Measurements from ENCODE around the gene ADAMTS2. TPM values are rescaled to one million over a fixed set of nuclear protein-coding genes. Genes with fewer than 3 reads are reported as not detected.
A peak's percentile ranks its signal among the peaks of the same experiment; 100 is the strongest.

Gene ADAMTS2
- total RNA-seq, 2 donors from 2014 or later = not detected

DNA sequence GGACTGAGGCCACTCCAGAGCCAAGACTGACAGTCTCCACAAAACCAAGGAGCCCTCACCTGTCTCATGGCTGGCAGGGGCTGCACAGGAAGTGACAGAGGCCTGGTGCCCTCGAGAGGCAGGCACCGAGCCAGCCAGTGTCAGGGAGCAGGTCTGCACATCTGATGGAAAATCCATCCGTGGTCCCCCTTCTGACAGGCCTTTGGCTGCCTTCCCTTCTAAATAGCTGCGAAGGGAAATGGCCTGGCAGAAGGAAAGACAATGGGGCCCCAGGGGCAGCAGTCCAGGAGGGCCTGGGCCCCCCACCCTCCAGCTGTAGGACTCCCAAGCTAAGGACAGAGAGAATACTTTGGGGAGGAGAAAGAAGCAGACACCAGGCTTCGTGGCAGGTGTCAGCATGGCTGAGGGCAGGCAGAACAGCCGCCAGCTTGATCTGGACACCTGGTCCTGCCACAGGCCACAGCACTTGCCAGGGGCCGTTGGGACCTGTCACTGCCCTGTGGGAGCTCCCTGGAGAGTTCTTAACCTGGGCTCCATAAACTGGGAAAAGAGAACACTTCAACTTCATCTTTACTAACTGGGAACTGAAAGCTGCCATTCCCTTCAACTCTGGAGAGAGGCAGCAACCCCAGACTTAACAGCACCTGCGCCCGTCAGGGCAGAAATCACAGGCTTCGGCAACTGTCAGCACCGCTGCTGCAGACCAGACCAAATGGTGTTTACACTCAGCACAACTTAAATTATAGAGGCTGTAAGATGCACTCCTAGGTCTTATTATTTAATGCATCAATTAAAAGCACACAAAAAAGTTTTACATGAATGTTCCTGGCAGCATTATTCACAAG, 22.0 kb downstream of the ADAMTS2 start:
- no peak for DNase-seq (ENCODE audit: low spot score in 2 of 2)
- Mint-ChIP-seq H3K9me3 (no peaks in the 10 kb centered on the region), H3K27ac (no peak overlapping the region), H3K36me3 (no peaks in the 10 kb centered on the region)
- ATAC-seq = no peak

GRCh38 chr5:179322071-179323025, 22.9 kb downstream of the ADAMTS2 start:
- H3K9me3 Mint-ChIP-seq = no peaks in the 10 kb centered on the region
- DNase-seq (ENCODE audit: low spot score in 2 of 2) (no peak), ATAC-seq (no peak)
- no peak overlapping the region for H3K27ac Mint-ChIP-seq
- no peaks in the 10 kb centered on the region for H3K36me3 Mint-ChIP-seq

DNA sequence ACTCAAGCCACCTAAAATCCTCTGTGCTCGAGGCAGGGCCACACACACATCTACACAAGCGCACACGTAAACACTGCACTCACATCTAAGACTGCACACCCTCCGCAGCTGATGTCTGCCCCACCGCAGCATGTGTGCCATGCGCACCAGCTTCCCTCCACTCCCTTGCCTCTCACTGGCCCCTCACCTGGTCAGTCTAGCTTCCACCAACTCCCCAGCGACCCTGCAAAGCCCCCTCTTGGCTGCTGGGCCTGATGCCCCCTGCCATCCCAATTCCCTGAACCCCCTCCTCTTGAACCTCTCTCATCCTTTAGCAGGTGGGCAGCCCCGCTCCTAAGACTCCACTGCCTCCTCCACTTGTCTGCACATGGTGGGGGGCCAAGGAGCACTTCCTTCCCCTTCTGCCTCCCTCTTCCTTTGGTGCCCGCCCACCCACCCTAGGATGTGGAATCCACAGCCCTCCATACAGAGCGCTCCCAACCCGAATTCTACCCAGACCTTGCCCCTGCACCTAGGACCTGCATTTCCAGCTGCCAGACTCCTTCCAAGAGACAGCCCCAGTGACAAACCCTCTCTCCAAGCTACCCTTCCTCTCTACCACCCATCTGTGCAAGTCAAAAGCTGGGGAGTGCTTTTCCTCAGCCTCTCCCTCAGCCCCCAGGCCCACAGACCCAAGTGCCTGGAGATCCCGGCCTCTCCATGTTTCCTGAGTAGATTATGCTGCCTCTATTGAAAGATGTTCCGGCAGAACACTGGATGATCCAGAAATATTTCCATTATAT, 23.9 kb downstream of the ADAMTS2 start:
- Mint-ChIP-seq H3K9me3 (no peaks in the 10 kb centered on the region), H3K27ac (peak overlapping the region in 1 of 2 donors; percentile 1), H3K36me3 (no peaks in the 10 kb centered on the region)
- ATAC-seq = no peak
- no peak for DNase-seq (ENCODE audit: low spot score in 2 of 2)

DNA sequence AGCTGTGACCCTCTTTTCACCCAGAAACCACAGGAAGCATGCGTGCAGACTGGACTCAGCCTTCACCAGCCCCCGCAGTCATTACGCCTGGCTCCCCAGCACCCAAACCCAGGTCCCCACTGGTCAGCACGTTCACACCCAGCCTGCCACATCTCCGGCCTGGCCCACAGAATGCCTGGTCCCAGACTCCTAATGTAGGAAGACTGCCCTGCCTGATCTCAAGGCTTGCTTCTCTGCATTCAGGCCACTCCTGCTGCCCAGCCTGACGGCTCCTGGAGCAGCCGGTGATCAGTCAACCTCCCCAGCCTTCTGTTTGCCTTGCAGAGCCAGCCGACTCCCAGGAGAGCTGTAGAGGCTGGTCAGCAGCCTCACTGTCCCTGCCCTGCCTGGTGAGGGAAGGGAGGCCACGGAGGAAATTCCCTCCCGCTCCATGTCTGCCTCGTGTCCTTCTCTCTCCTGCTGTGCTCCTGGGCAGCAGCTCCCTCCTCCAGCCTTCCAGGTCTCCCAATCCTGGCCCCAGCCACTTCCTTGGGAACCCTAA, 25.4 kb downstream of the ADAMTS2 start:
- DNase-seq (ENCODE audit: low spot score in 2 of 2) (no peak), ATAC-seq (no peak)
- Mint-ChIP-seq H3K9me3 (no peaks in the 10 kb centered on the region), H3K36me3 (no peaks in the 10 kb centered on the region), H3K27ac (no peak overlapping the region)

DNA sequence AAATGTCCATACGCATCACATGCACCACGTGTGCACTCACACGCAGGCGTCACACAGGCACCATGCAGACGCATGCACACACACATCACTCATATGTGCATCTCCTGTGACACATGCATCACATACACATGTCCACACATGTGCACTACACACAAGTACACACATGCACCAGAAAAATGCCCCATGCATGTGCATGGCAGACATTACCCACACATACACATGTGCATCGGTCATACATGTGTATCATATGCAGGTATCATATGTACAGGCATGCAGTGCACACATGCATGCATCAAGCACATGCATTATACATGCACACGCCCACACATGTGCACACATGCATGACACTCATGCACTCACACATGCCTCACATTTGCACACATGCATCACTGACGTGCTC, 26.1 kb downstream of the ADAMTS2 start:
- no peaks in the 10 kb centered on the region for H3K36me3 Mint-ChIP-seq
- no peak overlapping the region for H3K27ac Mint-ChIP-seq
- H3K9me3 Mint-ChIP-seq = no peaks in the 10 kb centered on the region
- ATAC-seq (no peak), DNase-seq (ENCODE audit: low spot score in 2 of 2) (no peak)

DNA sequence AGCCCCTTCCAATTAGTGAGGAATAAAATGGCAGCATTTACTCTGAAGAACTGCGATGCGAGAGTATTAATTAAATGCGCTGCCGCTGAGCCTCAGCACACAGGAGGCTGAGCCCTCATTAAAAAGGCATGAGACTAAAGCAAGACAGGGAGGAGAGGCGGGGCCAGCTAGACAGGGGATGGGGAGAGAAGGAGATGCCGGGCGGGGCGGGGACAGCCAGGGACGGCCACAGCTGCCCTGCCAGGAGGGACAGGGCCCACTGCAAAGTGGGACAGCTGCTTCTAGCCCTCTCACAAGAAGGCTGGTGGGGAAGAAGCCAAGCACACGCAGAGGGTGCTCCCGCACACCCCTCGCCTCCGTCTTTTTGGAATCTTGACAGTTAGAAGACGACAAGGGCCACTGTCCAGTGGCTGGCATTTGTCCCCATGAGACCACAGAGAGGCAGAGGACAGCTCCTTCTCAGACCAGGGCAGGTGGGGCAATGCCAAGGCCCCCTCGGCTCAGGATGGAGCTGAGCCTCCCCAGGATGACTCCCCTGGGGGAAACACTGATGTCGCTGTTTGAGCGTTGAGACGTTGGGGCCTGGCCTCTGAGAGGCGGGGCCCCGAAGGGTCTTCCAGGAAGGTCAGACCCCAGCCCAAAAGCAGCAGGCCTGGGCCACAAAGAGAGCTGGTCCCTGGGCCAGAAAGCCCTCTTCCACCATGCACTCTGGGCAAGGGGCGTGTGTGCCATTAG, 26.9 kb downstream of the ADAMTS2 start:
- Mint-ChIP-seq H3K27ac (no peak overlapping the region), H3K9me3 (no peaks in the 10 kb centered on the region), H3K36me3 (no peaks in the 10 kb centered on the region)
- no peak for DNase-seq (ENCODE audit: low spot score in 2 of 2)
- no peak for ATAC-seq

- no peaks in the 10 kb centered on the region for H3K9me3 Mint-ChIP-seq
- DNase-seq (ENCODE audit: low spot score in 2 of 2) (no peak), ATAC-seq (no peak)
- no peak overlapping the region for H3K27ac Mint-ChIP-seq
- no peaks in the 10 kb centered on the region for H3K36me3 Mint-ChIP-seq
Measured at GRCh38 chr5:179317411-179318220, 27.6 kb downstream of the ADAMTS2 start.

- Mint-ChIP-seq H3K27ac (no peak overlapping the region), H3K9me3 (no peaks in the 10 kb centered on the region), H3K36me3 (no peaks in the 10 kb centered on the region)
- DNase-seq (ENCODE audit: low spot score in 2 of 2) = no peak
- ATAC-seq = no peak
Measured at GRCh38 chr5:179316982-179317381, 28.3 kb downstream of the ADAMTS2 start.

- no peak for ATAC-seq
Measured at GRCh38 chr5:179316111-179316551, 29.1 kb downstream of the ADAMTS2 start.

DNA sequence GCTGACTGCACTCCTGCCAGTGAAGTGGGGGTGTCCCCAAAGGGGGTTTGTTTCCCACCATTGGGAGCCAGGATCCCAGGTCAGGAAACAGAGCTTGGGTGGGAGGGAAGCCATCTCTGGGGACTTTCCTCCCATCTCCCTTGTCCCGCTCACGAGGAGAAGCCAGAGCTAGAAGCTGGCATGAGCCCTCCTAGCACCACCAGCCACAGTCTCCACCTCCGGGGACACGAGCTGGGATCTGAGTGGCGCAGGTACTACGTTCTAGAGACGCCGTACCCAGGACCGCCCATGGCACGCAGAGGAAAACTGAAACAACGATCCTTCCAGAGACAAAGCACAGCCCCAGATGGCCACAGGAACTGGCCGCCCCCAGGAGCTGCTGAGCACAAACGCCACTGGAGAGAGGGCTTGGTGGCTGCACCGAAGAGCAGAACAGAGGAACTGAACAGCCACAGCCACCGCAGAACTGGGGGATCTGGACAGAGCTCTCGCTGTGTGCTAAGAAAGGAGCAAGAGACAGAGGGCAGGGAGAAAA, 29.8 kb downstream of the ADAMTS2 start:
- H3K27ac Mint-ChIP-seq = no peak overlapping the region
- no peaks in the 10 kb centered on the region for H3K36me3 Mint-ChIP-seq
- no peak for ATAC-seq

More at GRCh38 chr5:179316111-179316551, 29.1 kb downstream of the ADAMTS2 start:
- no peak overlapping the region for H3K27ac Mint-ChIP-seq
- no peak for DNase-seq (ENCODE audit: low spot score in 2 of 2)
- H3K36me3 Mint-ChIP-seq = no peaks in the 10 kb centered on the region
- no peaks in the 10 kb centered on the region for H3K9me3 Mint-ChIP-seq

GRCh38 chr5:179314606-179315355, 30.5 kb downstream of the ADAMTS2 start:
- H3K36me3 Mint-ChIP-seq = no peaks in the 10 kb centered on the region
- H3K27ac Mint-ChIP-seq = no peak overlapping the region
- ATAC-seq = no peak
- no peak for DNase-seq (ENCODE audit: low spot score in 2 of 2)
- H3K9me3 Mint-ChIP-seq = no peaks in the 10 kb centered on the region

More for the DNA sequence above, 29.8 kb downstream of the ADAMTS2 start:
- no peaks in the 10 kb centered on the region for H3K9me3 Mint-ChIP-seq
- no peak for DNase-seq (ENCODE audit: low spot score in 2 of 2)

DNA sequence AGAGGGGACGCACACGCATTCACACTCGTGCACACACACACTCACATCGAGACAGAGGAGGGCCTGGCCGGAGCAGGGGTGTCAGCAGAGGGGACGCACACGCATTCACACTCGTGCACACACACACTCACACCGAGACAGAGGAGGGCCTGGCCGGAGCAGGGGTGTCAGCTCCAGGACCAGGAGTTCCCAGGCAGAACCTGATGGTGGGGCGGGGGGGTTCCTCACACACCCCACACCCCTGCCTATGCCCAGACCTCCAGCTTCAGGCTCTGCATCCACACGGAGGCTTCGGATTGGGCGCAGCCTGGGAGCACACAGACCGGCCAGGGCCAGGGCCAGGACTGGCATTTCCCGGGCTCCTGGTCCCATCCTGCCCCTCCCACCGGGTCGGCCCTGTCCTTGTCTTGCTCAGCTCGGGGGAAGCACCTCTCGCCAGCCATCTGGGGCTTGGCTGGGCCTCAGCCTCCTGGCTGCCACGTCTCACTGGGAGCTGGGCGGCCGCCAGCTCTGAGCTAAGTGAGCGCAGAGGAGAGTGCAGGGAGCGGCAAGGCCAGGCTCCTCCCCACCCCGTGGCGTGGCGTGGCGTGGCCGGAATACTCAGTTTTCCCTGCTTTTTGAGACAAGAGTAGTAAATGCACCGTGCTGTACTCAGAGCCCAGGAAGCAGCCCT, 31.3 kb downstream of the ADAMTS2 start:
- ATAC-seq (no peak), DNase-seq (ENCODE audit: low spot score in 2 of 2) (no peak)
- H3K9me3 Mint-ChIP-seq = no peaks in the 10 kb centered on the region
- H3K36me3 Mint-ChIP-seq = no peaks in the 10 kb centered on the region
- no peak overlapping the region for H3K27ac Mint-ChIP-seq

DNA sequence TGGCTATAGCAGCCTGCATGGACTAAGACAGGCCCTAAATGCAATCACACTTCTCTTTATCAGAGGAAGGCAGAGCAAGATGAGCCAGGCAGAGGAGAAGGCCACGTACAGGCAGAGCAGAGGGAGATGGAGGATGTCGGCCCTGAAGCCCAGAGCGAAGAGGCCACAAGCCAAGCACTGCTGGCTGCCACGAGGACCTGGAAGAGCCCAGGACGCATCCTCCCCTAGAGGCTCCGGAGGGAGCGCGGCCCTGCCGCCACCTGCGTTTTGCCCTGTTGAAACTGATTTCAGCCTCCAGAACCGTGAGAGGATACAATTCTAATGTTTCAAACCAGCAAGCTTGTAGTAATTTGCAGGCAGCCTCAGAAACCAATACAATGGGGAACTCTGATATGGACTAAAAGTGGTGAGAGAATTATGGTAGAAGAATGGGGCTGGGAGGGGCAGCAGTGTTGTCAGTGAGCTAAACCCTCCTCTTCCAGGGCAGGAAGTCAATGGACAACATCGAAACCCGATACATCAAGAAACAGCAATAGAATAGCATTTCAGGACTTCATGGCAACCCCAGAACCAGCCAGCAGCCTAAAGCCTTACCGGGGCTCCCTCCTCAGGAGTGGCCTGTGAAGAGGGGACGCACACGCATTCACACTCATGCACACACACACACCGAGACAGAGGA, 32.6 kb downstream of the ADAMTS2 start:
- ATAC-seq (no peak), DNase-seq (ENCODE audit: low spot score in 2 of 2) (no peak)
- Mint-ChIP-seq H3K27ac (no peak overlapping the region), H3K36me3 (no peaks in the 10 kb centered on the region), H3K9me3 (peaks cover 0 to 2% of the 10 kb centered on the region in 2 donors)

Data from activated naive CD4-positive, alpha-beta T cell treated with anti-CD3 and anti-CD28 coated beads, Interleukin-2, amount 50 U/mL, for 72 hours (primary cell).